ENCODE measurements around the gene GSG1. TPM values are rescaled to one million over a fixed set of nuclear protein-coding genes. Genes with fewer than 3 reads are reported as not detected.
A peak's percentile ranks its signal among the peaks of the same experiment; 100 is the strongest.

Gene GSG1
- total RNA-seq, 1 experiment from 2014 or later: 0.28 TPM

GRCh38 chr12:13093191-13093847 is 10.1 kb downstream of the GSG1 start (continued):
- TF ChIP-seq ZNF281 (CRISPR knock-in tag; IDR thresholded peaks at IDR 0.05) (no peak), ERG (CRISPR knock-in tag; IDR thresholded peaks at IDR 0.05) (no peak), ZNF416 (CRISPR knock-in tag; IDR thresholded peaks at IDR 0.05) (no peak), NR2C2 (CRISPR knock-in tag; IDR thresholded peaks at IDR 0.05) (no peak), HMGA2 (CRISPR knock-in tag; IDR thresholded peaks at IDR 0.05) (no peak), PRRX2 (CRISPR knock-in tag; IDR thresholded peaks at IDR 0.05) (no peak), CREB1 (CRISPR knock-in tag; IDR thresholded peaks at IDR 0.05) (no peak)
- TF ChIP-seq, protein P1, sequence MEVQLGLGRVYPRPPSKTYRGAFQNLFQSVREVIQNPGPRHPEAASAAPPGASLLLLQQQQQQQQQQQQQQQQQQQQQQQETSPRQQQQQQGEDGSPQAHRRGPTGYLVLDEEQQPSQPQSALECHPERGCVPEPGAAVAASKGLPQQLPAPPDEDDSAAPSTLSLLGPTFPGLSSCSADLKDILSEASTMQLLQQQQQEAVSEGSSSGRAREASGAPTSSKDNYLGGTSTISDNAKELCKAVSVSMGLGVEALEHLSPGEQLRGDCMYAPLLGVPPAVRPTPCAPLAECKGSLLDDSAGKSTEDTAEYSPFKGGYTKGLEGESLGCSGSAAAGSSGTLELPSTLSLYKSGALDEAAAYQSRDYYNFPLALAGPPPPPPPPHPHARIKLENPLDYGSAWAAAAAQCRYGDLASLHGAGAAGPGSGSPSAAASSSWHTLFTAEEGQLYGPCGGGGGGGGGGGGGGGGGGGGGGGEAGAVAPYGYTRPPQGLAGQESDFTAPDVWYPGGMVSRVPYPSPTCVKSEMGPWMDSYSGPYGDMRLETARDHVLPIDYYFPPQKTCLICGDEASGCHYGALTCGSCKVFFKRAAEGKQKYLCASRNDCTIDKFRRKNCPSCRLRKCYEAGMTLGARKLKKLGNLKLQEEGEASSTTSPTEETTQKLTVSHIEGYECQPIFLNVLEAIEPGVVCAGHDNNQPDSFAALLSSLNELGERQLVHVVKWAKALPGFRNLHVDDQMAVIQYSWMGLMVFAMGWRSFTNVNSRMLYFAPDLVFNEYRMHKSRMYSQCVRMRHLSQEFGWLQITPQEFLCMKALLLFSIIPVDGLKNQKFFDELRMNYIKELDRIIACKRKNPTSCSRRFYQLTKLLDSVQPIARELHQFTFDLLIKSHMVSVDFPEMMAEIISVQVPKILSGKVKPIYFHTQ (CRISPR knock-in tag; IDR thresholded peaks at IDR 0.05): no peak

DNA sequence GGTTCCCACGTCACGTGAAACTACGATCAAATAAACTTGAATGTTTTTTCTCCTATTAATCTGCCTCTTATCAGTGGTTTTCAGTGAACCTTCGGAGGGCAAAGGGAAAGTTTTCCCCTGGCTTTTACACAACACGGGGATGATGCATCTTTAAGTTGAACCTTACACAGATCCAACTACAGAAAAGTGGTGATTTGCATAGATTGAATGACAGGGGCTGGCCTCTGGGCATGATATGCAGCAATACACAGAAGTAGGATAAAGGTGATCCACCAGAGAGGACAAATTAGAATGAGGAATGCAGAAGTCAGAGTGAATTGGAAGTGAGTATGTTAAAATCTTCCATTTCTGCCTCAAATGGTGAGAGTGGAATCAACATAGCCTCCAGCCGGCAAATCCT is 11.6 kb downstream of the GSG1 start:
- H3K4me1 Mint-ChIP-seq: peaks cover 61% of the 10 kb centered on the region
- H3K9me3 Mint-ChIP-seq: no peaks in the 10 kb centered on the region
- no peak for TF ChIP-seq MYBL2 (CRISPR knock-in tag; IDR thresholded peaks at IDR 0.05)
- ATAC-seq (no peak), DNase-seq (ENCODE audit: low spot score) (no peak)
- 0 out of 2 replicates have a peak overlapping the region, but pooled peaks have one; percentile 1 for H3K27ac Mint-ChIP-seq
- ChIA-PET CTCF (no interaction called here), POLR2A (no interaction called here)
- H3K36me3 Mint-ChIP-seq: no peaks in the 10 kb centered on the region
- H3K4me3 Mint-ChIP-seq: no peak overlapping the region
- no peaks in the 10 kb centered on the region for H3K27me3 Mint-ChIP-seq (ENCODE audit: low read depth)

GRCh38 chr12:13090054-13090453 is 13.4 kb downstream of the GSG1 start:
- Mint-ChIP-seq H3K4me3 (no peak overlapping the region), H3K4me1 (peaks cover 71% of the 10 kb centered on the region), H3K9me3 (no peaks in the 10 kb centered on the region), H3K27ac (no peak overlapping the region), H3K36me3 (peaks cover 7% of the 10 kb centered on the region), H3K27me3 (ENCODE audit: low read depth) (no peaks in the 10 kb centered on the region)
- POLR2A ChIA-PET: no interaction called here
- DNase-seq (ENCODE audit: low spot score) (no peak), ATAC-seq (no peak)
- CTCF ChIA-PET: interaction anchor here (0.6 to 4.1 kb wide), 4 partner anchors 11 to 308 kb away, joined by 3 to 40 read pairs (median 11); no protein-coding TSS in a partner anchor
- TF ChIP-seq CREM (CRISPR knock-in tag; IDR thresholded peaks at IDR 0.05) (no peak), TEAD1 (CRISPR knock-in tag; IDR thresholded peaks at IDR 0.05) (no peak), ATF6 (CRISPR knock-in tag; IDR thresholded peaks at IDR 0.05) (no peak), ZNF416 (CRISPR knock-in tag; IDR thresholded peaks at IDR 0.05) (no peak)
- TF ChIP-seq, protein P2, sequence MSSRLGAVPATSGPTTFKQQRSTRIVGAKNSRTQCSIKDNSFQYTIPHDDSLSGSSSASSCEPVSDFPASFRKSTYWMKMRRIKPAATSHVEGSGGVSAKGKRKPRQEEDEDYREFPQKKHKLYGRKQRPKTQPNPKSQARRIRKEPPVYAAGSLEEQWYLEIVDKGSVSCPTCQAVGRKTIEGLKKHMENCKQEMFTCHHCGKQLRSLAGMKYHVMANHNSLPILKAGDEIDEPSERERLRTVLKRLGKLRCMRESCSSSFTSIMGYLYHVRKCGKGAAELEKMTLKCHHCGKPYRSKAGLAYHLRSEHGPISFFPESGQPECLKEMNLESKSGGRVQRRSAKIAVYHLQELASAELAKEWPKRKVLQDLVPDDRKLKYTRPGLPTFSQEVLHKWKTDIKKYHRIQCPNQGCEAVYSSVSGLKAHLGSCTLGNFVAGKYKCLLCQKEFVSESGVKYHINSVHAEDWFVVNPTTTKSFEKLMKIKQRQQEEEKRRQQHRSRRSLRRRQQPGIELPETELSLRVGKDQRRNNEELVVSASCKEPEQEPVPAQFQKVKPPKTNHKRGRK (CRISPR knock-in tag; IDR thresholded peaks at IDR 0.05; ENCODE audit: borderline replicate concordance): no peak
- TF ChIP-seq, protein P3, sequence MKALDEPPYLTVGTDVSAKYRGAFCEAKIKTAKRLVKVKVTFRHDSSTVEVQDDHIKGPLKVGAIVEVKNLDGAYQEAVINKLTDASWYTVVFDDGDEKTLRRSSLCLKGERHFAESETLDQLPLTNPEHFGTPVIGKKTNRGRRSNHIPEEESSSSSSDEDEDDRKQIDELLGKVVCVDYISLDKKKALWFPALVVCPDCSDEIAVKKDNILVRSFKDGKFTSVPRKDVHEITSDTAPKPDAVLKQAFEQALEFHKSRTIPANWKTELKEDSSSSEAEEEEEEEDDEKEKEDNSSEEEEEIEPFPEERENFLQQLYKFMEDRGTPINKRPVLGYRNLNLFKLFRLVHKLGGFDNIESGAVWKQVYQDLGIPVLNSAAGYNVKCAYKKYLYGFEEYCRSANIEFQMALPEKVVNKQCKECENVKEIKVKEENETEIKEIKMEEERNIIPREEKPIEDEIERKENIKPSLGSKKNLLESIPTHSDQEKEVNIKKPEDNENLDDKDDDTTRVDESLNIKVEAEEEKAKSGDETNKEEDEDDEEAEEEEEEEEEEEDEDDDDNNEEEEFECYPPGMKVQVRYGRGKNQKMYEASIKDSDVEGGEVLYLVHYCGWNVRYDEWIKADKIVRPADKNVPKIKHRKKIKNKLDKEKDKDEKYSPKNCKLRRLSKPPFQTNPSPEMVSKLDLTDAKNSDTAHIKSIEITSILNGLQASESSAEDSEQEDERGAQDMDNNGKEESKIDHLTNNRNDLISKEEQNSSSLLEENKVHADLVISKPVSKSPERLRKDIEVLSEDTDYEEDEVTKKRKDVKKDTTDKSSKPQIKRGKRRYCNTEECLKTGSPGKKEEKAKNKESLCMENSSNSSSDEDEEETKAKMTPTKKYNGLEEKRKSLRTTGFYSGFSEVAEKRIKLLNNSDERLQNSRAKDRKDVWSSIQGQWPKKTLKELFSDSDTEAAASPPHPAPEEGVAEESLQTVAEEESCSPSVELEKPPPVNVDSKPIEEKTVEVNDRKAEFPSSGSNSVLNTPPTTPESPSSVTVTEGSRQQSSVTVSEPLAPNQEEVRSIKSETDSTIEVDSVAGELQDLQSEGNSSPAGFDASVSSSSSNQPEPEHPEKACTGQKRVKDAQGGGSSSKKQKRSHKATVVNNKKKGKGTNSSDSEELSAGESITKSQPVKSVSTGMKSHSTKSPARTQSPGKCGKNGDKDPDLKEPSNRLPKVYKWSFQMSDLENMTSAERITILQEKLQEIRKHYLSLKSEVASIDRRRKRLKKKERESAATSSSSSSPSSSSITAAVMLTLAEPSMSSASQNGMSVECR (CRISPR knock-in tag; IDR thresholded peaks at IDR 0.05; ENCODE audit: borderline replicate concordance): no peak

All from WTC11 (cell line).